Stimulated activated CD4-positive, alpha-beta T cell treated with anti-CD3 and anti-CD28 coated beads, TNF-alpha, amount 100 ng/mL, for 1 hour (primary cell): ENCODE data around the gene IER3.
A peak's percentile ranks its signal among the peaks of the same experiment; 100 is the strongest.

Source experiments
- DNase-seq, 3 donors: peaks; one replicate each; pipeline ENCODE4 v3.0.0-alpha.2; 2020; ENCODE audit warnings: low read depth in 3 of 3, low spot score in 1 of 3

Gene IER3

DNA sequence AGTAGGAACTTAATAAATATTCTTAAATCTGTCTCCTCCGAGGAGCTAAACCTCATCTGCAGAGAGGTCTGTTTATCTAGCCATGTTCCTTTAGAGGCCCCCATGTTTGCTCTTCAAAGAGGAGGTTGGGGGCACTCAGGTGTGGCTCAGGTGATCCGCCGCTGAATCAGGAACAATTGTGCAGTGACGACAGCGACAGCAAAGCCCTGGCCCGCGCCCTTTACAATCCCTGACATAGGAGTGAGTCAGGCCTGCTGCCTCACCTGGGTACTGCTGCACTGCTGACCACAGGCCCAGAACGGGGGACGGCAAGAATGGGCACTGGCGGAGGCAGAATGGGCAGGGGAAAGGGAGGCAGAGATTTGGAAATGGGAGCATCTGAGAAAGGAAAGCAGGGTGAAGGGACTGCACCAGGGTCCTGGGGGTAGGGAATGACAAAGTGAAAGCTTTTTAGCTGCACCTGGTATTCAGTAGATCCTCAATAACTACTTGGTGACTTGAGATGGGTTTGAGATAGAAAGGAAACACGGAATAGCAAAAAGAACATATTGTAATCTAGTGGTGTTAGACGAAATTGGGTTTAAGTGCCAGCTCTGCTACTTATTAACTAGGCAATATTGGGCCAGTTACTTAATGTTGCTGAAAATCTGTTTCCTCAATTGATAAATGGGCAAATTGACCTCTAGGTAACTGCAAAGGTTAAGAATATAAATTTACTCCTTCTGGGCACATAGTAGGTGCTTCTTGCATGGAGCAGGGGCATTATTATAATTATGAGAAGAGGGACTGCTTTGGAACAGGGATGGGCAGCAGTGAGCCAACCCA lies 5.4 kb upstream of the IER3 start:
- DNase-seq: no peak

GRCh38 chr6:30748851-30749540 lies 4.6 kb upstream of the IER3 start:
- no peak for DNase-seq

GRCh38 chr6:30747902-30748769 lies 3.8 kb upstream of the IER3 start:
- no peak for DNase-seq

DNA sequence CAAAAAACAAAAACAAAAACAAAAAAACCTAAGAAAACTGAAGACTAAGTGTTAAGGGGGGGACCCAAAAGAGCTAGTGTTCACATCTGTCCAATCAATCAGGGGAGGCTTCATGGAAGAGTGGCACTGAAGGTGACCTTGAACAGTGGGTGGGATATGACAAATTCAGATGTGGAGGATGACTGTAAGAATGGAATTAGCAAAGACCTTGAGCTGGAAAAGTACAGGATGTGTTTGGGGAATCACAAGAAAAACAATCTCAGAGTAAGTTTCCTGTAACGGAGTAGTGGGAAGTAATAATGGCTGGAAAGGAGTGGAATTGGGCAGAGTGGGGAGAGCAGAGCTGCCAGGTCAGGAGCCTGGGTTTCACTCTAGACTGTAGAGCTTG lies 2.9 kb upstream of the IER3 start:
- DNase-seq: no peak

DNA sequence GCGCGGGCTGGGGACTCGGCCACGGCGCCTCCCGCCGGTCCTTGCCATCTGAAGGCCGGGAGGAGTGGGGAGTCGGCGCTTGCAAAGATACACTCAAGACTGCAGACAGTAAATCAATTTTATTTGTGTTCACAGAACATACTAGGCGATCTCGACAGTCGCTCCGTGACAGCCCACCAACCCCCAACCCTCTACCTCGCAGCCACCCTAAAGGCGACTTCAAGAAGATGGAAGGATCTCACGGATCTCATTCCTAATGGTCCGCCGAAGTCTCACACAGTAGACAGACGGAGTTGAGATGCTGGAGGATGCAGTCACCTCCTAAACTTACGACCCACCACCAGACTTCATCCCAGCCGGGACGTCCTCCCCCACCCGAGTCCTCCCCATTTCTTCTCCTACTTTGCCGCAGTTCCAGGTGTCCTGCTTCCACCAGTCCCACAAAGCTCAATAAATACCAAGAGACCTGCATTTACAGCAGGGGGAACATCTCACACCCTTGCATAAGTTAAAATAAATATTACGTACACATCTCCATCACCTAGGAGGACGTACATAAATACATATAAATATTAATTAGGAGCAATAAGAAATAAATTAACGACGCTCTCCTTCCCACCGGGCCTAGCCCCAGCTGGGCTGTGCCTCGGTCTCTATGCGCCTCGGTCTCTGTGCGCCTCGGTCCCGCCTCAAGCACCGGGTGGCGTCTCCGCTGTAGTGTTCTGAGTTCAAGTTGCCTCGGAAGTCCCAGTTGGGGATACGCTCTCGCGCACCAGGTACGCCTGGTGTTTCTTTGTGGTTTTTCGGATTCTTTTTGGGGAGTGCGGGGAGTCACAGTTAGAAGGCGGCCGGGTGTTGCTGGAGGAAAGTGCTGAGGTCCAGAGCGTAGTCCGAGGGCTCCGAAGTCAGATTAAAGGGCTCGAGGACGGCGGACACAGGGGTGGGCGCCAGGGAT lies 971 bp downstream of the IER3 start:
- DNase-seq: no peak

DNA sequence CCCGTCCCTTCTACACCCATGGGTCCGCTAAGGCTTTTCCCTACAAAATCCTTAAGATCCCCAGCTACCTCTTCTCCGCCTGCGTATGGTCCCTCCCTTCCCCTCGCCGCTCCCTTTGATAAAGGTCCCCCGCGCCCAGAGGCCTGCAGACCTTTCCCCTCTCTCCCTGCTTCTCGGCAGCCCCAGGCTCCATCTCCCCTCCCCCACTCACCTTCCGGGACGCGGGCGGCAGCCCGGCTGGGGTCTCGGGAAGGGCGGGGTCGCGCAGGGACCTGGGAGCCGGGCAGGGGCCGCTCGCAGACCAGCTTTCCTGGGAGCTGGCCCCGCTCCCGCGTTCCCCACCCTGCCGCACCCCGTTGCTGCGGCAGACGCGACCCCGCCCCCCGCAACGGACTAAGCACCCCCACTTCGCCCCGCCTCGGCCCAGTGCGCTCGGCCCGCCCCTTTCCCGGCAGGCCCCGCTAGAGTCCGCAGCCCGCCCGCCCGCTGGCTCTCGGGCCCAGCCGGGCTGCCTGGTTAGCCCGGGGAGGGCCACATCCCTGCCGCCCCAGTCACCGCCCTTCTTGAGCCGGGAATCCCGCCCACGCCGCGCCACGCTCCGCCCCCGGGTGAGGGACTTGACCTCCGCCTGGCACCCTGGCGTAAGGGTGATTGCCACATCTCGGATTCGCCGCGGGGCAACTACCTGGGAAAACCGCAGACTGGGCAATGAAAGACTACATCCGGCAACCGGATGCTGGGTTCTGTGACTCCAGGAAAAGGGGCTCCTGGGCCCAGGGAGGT lies 1.8 kb downstream of the IER3 start, which contains the start of gene FLOT1:
Gene FLOT1, minus strand, starts transcription at position 372 of the 783 bp plus-strand sequence. CDS start 498 bp downstream, outside the sequence.
- peak; percentile 63 to 90 (median 68) for DNase-seq

DNA sequence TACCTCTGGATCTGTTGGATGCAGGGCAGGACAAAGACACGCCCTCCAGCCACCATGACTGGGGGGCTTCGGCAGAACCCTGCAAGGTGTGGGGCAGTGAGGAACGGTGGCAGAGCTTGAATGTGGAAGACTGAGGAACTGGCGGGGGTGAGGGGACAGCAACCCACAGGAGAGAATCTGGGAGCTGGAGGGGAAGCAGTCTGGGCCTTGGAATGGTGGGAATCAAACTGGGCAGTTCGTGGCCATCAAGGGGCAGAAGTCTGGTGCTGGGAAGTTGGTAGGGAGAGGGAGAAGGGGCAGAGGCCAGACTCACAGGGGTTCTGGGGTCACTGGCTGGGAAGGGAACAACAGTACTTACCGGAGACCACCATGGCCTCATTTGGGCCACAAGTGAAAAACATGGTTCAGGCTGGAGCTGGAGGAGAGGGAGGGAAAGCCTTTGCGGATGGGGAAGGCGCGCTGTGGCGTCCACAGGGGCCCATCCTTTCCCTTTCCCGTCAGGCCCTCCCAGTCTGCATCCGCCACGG lies 2.5 kb downstream of the IER3 start:
- DNase-seq: peak in 1 of 3 donors; percentile 41

GRCh38 chr6:30741063-30741779 lies 3.1 kb downstream of the IER3 start:
- DNase-seq: no peak

- DNase-seq: no peak
Measured at GRCh38 chr6:30740540-30740870, 3.8 kb downstream of the IER3 start.

- DNase-seq: no peak
Measured at GRCh38 chr6:30738532-30738931, 5.8 kb downstream of the IER3 start.

- no peak for DNase-seq
Measured at GRCh38 chr6:30735668-30736314, 8.6 kb downstream of the IER3 start.

DNA sequence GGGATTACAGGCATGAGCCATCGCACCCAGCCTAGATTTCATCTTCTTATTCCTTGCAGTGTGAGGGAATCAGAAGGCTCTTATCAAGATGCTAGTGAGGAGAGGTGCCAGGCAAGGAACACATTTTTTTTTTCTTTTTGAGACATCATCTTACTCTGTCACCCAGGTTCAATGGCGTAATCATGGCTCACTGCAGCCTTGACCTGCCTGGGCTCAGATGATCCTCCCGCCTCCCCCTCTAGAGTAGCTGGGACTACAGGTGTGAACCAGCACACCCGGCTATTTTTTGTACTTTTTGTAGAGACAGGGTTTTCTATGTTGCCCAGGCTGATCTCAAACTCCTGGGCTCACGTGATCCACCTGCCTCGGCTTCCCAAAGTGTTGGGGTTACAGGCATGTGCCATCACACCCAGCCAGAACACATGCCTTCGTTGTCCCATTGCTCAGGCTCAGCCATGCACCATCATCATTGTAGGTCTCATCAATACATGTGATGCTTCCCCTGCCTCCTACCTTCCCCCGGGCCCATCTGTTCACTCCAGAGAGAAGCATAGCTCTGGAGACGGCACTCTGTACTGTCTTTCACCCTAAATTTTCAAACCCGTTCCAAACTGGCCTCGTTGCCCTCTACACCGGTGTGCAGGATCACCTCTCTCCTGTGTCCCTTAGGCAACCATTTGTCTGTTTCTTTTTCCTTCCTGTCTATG lies 12.0 kb downstream of the IER3 start:
- no peak for DNase-seq

DNA sequence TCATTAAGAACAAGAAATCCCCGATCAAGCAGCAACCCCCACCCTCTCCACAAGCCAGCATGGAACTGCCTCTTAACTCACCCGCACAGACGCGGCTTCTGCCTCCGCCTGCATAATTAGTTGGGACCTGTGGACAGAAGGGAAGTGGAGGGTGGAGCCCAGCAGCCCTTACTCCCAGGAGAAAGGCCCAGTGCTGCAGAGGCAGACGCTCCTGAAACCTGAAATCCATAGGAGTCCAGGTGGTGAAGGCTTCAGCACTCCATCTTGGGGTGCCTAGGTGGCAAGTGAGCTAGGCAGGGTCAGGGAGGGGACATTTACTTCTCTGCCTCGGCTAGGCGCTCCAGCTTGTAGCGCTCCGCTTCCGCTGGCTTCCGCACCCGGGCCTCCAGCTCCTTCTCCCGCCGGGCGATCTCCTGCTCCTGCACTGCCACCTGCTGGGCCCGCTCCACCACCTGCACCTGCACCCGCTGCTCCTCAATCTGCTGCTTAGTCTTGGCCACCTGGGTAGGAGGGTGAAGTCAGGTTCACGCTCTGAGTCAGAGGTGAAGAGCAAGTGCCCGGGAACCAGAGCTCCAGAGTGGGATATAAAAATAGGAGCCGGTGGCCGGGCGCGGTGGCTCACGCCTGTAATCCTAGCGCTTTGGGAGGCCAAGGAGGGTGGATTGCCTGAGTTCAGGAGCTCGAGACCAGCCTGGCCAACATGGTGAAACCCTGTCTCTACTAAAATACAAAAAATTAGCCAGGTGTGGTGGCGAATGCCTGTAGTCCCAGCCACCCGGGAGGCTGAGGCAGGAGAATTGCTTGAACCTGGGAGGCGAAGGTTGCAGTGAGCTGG lies 13.5 kb downstream of the IER3 start:
- DNase-seq: peak; percentile 65 to 75 (median 73)

DNA sequence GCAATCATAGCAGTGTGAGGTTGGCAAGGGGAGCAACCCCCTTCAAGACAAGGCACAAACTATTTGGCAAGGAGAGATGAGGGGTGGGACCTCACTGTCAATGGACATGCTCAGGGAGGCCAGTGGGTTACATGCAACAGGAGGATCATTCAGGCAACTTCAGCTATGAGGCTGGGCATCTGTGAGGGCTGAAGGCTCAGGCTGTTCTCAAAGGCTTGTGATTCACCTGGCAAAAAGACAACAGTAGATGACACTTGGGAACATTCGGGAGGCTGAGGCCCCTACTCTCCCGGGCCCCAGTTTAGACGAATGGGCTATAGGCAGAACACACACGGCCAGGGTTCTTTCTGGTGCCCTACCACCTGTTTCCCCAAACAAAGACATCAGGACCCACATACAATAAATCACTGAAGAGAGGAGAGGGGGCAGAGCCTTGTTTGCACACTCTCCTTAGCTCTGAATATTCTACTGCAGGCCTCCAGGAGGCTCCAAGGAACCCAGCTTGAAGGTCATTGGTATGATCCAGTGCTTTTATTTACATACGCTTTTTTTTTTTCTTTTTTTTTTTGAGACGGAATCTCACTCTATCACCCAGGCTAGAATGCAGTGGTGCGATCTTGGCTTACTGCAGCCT lies 16.3 kb downstream of the IER3 start:
- no peak for DNase-seq

GRCh38 chr6:30726506-30727413 lies 17.6 kb downstream of the IER3 start:
- no peak for DNase-seq
